Measurements from ENCODE around the gene ELK1.
"Not testable (repeated sequence)": the region's sequence is repeated elsewhere in the genome, so short reads cannot be mapped to it uniquely, and the experiment has no call there.

Gene ELK1

GRCh38 chrX:47612418-47612817, 37.9 kb downstream of the ELK1 start:
- H3K4me3 Mint-ChIP-seq = no peak overlapping the region
- peaks cover 5% of the 10 kb centered on the region for H3K27me3 Mint-ChIP-seq
- H3K4me1 Mint-ChIP-seq = peaks cover 6% of the 10 kb centered on the region
- DNase-seq = no peak
- CTCF ChIA-PET = no interaction called here
- no peaks in the 10 kb centered on the region for H3K9me3 Mint-ChIP-seq
- H3K36me3 Mint-ChIP-seq = no peaks in the 10 kb centered on the region
- H3K27ac Mint-ChIP-seq = no peak overlapping the region

DNA sequence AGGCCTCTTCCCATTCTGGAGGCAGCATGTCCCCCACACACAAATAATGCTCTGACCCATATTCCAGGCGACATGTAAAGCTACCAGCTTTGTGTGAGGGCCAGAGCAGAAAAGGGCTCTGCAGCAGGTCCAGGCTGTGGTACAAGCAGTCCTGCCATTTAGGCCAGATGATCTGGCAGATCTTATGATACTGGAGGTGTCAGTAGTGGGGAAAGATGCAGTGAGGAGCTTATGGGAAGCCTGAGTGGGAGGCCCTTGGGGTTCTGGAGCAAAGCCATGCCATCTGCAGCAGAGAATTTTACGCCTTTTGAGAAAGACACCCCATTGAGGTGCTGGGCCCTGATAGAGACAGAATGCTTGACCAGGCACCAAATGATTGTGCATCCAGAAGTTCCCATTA, 38.4 kb downstream of the ELK1 start:
- no peak for DNase-seq
- no peaks in the 10 kb centered on the region for H3K36me3 Mint-ChIP-seq
- no peaks in the 10 kb centered on the region for H3K9me3 Mint-ChIP-seq
- CTCF ChIA-PET = no interaction called here
- peaks cover 4% of the 10 kb centered on the region for H3K27me3 Mint-ChIP-seq
- H3K4me1 Mint-ChIP-seq = peaks cover 6% of the 10 kb centered on the region
- no peak overlapping the region for H3K4me3 Mint-ChIP-seq
- H3K27ac Mint-ChIP-seq = no peak overlapping the region

DNA sequence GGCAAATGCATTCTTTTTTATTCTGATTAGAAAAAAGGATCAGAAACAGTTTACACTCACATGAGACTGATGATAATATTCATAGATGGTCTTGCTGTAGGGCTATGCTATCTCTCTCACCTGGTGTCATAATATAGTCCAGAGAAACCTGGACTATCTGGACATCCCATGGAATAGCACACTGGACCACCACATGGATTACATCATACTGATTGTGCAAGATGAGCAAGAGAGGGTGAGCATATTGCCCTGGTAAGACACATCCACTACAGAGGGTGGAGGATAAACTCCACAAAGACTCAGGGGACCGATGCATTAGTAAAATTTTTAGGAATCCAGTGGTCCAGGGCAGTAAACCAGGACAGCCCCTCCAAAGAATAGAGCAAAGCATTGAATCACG, 38.9 kb downstream of the ELK1 start:
- H3K27me3 Mint-ChIP-seq = peaks cover 4% of the 10 kb centered on the region
- no peak overlapping the region for H3K27ac Mint-ChIP-seq
- H3K4me3 Mint-ChIP-seq = no peak overlapping the region
- H3K4me1 Mint-ChIP-seq = peaks cover 6% of the 10 kb centered on the region
- H3K9me3 Mint-ChIP-seq = no peaks in the 10 kb centered on the region
- no peaks in the 10 kb centered on the region for H3K36me3 Mint-ChIP-seq
- no peak for DNase-seq
- CTCF ChIA-PET = no interaction called here

DNA sequence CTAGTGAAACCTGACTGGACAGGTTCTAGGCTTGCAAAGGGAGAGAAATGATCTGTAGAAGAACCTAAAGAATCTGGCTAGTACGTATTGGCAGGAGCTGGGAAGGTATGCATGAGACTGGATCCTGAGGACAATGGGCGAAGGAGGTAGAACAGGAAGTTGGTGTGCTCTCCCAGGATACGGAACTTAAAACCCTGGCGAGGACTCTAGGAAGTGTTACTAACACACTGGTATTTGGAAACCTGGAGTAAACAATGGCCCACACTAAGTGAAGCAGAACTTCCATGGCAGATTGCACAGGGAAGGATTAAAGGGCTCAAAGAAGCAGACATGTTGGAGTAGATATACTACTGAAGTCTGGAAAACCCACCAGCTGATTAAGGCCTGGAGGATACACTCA, 39.9 kb downstream of the ELK1 start:
- no peak overlapping the region for H3K27ac Mint-ChIP-seq
- no peak for DNase-seq
- CTCF ChIA-PET = no interaction called here
- H3K36me3 Mint-ChIP-seq = no peaks in the 10 kb centered on the region
- H3K9me3 Mint-ChIP-seq = no peaks in the 10 kb centered on the region
- H3K4me1 Mint-ChIP-seq = peaks cover 6% of the 10 kb centered on the region
- H3K4me3 Mint-ChIP-seq = no peak overlapping the region
- H3K27me3 Mint-ChIP-seq = peaks cover 4% of the 10 kb centered on the region

GRCh38 chrX:47608130-47608810, 42.1 kb downstream of the ELK1 start:
- Mint-ChIP-seq H3K27ac (no peak overlapping the region), H3K27me3 (no peaks in the 10 kb centered on the region), H3K9me3 (no peaks in the 10 kb centered on the region), H3K4me1 (peaks cover 6% of the 10 kb centered on the region), H3K36me3 (no peaks in the 10 kb centered on the region), H3K4me3 (no peak overlapping the region)
- CTCF ChIA-PET = interaction anchor here (0.6 kb wide), 1 partner anchor 135 kb away, joined by 3 read pairs; no protein-coding TSS in a partner anchor
- no peak for DNase-seq

DNA sequence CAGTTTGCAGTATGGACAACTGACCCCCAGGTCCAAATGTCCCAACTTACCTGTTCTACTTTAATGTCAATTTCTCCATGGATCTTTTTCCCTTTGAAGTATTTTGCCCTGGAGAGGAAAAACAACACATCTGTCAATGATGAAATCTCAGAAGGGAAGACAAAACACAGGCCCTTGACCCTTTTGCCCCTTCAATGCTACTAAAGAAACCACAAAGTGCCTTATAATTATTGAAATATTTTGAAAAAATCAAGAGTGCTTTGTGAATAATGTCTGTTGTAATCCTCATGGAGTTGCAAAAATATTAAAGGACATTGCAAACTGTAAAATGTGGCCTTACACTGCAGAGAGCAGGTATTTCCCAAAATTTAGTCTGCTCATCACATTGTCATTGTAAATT, 43.3 kb downstream of the ELK1 start:
- no peak overlapping the region for H3K27ac Mint-ChIP-seq
- H3K4me1 Mint-ChIP-seq = peaks cover 6% of the 10 kb centered on the region
- no peaks in the 10 kb centered on the region for H3K36me3 Mint-ChIP-seq
- DNase-seq = no peak
- no peaks in the 10 kb centered on the region for H3K9me3 Mint-ChIP-seq
- no peaks in the 10 kb centered on the region for H3K27me3 Mint-ChIP-seq
- CTCF ChIA-PET = no interaction called here
- H3K4me3 Mint-ChIP-seq = no peak overlapping the region

DNA sequence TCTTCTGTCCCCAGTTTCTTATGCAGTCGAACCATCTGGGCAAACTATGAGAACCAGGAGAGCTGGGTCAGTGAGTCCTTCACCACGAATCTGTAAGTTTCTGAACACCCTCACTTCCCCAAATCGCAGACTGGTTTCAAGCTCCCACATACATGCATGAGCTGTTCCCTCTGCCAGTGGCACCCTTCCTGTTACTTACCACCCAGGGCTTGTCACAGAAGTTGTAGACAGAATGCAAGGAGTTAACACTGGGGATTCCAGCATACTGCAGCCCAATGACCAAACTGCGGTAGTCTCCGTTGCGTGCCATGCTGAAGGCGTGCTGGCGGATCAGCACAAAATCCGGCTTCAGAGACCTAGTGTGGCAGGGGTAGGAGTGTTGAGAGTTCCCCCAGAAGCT, 45.3 kb downstream of the ELK1 start:
- Mint-ChIP-seq H3K27me3 (peaks cover 3% of the 10 kb centered on the region), H3K36me3 (no peaks in the 10 kb centered on the region), H3K4me3 (no peak overlapping the region), H3K27ac (no peak overlapping the region), H3K9me3 (no peaks in the 10 kb centered on the region), H3K4me1 (peaks cover 6% of the 10 kb centered on the region)
- CTCF ChIA-PET = no interaction called here
- DNase-seq = no peak

DNA sequence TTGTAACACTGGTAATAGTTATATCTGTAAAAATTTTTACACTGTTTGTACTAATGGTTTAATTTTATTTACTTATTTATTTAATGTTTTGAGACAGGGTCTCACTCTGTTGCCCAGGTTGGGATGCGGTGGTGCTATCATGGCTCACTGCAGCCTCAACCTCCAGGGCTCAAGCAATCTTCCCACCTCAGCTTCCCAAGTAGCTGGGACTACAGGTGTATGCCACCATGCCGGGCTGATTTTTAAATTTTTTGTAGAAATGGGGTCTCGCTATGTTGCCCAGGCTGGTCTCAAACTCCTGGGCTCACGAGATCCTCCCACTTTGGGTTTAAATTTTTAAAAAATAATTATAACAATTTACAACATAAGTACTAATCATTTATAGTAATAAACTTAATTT, 47.2 kb downstream of the ELK1 start:
- H3K4me3 Mint-ChIP-seq, H3K27ac Mint-ChIP-seq, H3K27me3 Mint-ChIP-seq, H3K9me3 Mint-ChIP-seq, CTCF ChIA-PET, H3K36me3 Mint-ChIP-seq, DNase-seq, H3K4me1 Mint-ChIP-seq: not testable (repeated sequence)

DNA sequence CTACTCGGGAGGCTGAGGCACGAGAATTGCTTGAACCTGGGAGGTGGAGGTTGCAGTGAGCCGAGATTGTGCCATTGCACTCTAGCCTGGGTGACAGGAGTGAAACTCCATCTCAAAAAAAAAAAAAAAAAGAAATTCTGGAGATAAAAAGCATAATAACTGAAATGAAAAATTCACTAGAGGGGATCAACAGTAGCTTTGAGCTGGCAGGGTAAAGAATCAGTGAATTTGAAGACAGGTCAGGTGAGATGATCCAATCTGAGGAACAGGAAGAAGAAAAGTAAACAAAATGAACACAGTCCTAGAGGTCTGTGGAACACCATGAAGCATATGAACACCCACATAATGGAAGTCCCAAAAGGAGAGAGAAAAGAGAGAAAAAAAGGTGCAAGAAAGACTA, 53.1 kb downstream of the ELK1 start:
- peaks cover 16% of the 10 kb centered on the region for H3K4me1 Mint-ChIP-seq
- DNase-seq = no peak
- peaks cover 14% of the 10 kb centered on the region for H3K36me3 Mint-ChIP-seq
- H3K27me3 Mint-ChIP-seq = peaks cover 4% of the 10 kb centered on the region
- peaks cover 14% of the 10 kb centered on the region for H3K9me3 Mint-ChIP-seq
- no peak overlapping the region for H3K4me3 Mint-ChIP-seq
- H3K27ac Mint-ChIP-seq = no peak overlapping the region
- CTCF ChIA-PET = no interaction called here

- peaks cover 4% of the 10 kb centered on the region for H3K27me3 Mint-ChIP-seq
- CTCF ChIA-PET = interaction anchor here (1.0 kb wide), 1 partner anchor 56 kb away, joined by 3 read pairs; no protein-coding TSS in a partner anchor
- H3K27ac Mint-ChIP-seq = peak overlapping the region; percentile 87
- no peak overlapping the region for H3K4me3 Mint-ChIP-seq
- H3K9me3 Mint-ChIP-seq = peaks cover 14% of the 10 kb centered on the region
- peaks cover 16% of the 10 kb centered on the region for H3K4me1 Mint-ChIP-seq
- DNase-seq = no peak
- H3K36me3 Mint-ChIP-seq = peaks cover 14% of the 10 kb centered on the region
Measured at GRCh38 chrX:47596256-47596655, 54.1 kb downstream of the ELK1 start.

GRCh38 chrX:47595716-47596251, 54.6 kb downstream of the ELK1 start:
- H3K36me3 Mint-ChIP-seq = peaks cover 14% of the 10 kb centered on the region
- H3K4me3 Mint-ChIP-seq = no peak overlapping the region
- peaks cover 16% of the 10 kb centered on the region for H3K4me1 Mint-ChIP-seq
- H3K27ac Mint-ChIP-seq = peak overlapping the region; percentile 87
- H3K9me3 Mint-ChIP-seq = peaks cover 14% of the 10 kb centered on the region
- peaks cover 4% of the 10 kb centered on the region for H3K27me3 Mint-ChIP-seq
- no peak for DNase-seq
- CTCF ChIA-PET = interaction anchor here (1.0 kb wide), 1 partner anchor 55 kb away, joined by 3 read pairs; no protein-coding TSS in a partner anchor

- Mint-ChIP-seq H3K27ac (no peak overlapping the region), H3K9me3 (peaks cover 11% of the 10 kb centered on the region)
- CTCF ChIA-PET = no interaction called here
Measured at GRCh38 chrX:47593522-47593921, 56.8 kb downstream of the ELK1 start.

GRCh38 chrX:47590984-47591383, 59.4 kb downstream of the ELK1 start:
- Mint-ChIP-seq H3K4me1 (peaks cover 7% of the 10 kb centered on the region), H3K27me3 (no peaks in the 10 kb centered on the region), H3K27ac (no peak overlapping the region), H3K36me3 (peaks cover 9% of the 10 kb centered on the region), H3K9me3 (no peaks in the 10 kb centered on the region), H3K4me3 (no peak overlapping the region)
- CTCF ChIA-PET = no interaction called here
- DNase-seq = no peak

More at GRCh38 chrX:47593522-47593921, 56.8 kb downstream of the ELK1 start:
- Mint-ChIP-seq H3K27me3 (no peaks in the 10 kb centered on the region), H3K36me3 (peaks cover 14% of the 10 kb centered on the region), H3K4me1 (peaks cover 16% of the 10 kb centered on the region), H3K4me3 (no peak overlapping the region)
- DNase-seq = no peak

GRCh38 chrX:47587906-47588735, 62.2 kb downstream of the ELK1 start:
- Mint-ChIP-seq H3K4me1 (peaks cover 10% of the 10 kb centered on the region), H3K4me3 (no peak overlapping the region), H3K27me3 (no peaks in the 10 kb centered on the region), H3K9me3 (no peaks in the 10 kb centered on the region), H3K36me3 (peaks cover 21% of the 10 kb centered on the region), H3K27ac (no peak overlapping the region)
- CTCF ChIA-PET = no interaction called here
- no peak for DNase-seq
